RWPE1 (cell line): ENCODE measurements around the gene EPB41L2.

Experiments
- CTCF ChIA-PET: fragments of 350-600 bp; sonication (Branson Sonifier 250); formaldehyde crosslinking; extraction: SDS; loops from one replicate; lab custom pipeline; 2021; lab: Yijun Ruan, JAX
- POLR2A ChIA-PET: fragments of 400-600 bp; formaldehyde crosslinking; extraction: SDS; loops from one replicate; lab custom pipeline; 2020; ENCODE audit warnings: antibody characterized with exemption; ENCODE audit not compliant: low non-redundant PET; lab: Yijun Ruan, JAX
- DNase-seq: peaks from one replicate; pipeline ENCODE4 v3.0.0; 2012; ENCODE audit warnings: low spot score
- H3K27ac ChIP-seq: fragments of 450-650 bp; 2 replicates; pipeline ENCODE4 v1.5.1; 2017
- TF ChIP-seq, protein P1 (sequence below): fragments of 450-650 bp; conservative IDR thresholded peaks from 2 replicates; pipeline ENCODE4 v1.5.1; 2017; ENCODE audit warnings: low read depth, mild to moderate bottlenecking

EPB41L2 gene

DNA sequence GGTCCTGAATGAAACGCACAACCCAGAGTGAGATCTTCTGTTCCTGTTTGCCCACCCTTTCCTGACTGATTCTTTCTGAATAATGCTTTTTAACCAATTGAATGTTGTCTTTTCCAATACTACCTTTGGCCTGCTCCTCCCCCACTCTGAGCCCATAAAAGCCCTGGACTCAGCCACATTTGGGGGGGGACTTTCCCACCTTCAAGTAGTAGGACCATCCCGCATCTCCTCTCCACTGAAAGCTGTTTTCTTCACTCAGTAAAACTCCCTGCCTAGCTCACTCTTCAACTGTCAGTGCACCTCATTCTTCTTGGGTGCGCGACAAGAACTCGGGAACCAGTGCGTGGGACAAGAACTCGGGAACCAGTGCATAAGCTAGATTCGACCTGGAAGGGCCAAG is 77.9 kb downstream of the EPB41L2 start:
- DNase-seq = no peak
- no peak overlapping the region for H3K27ac ChIP-seq
- TF ChIP-seq, protein P1, sequence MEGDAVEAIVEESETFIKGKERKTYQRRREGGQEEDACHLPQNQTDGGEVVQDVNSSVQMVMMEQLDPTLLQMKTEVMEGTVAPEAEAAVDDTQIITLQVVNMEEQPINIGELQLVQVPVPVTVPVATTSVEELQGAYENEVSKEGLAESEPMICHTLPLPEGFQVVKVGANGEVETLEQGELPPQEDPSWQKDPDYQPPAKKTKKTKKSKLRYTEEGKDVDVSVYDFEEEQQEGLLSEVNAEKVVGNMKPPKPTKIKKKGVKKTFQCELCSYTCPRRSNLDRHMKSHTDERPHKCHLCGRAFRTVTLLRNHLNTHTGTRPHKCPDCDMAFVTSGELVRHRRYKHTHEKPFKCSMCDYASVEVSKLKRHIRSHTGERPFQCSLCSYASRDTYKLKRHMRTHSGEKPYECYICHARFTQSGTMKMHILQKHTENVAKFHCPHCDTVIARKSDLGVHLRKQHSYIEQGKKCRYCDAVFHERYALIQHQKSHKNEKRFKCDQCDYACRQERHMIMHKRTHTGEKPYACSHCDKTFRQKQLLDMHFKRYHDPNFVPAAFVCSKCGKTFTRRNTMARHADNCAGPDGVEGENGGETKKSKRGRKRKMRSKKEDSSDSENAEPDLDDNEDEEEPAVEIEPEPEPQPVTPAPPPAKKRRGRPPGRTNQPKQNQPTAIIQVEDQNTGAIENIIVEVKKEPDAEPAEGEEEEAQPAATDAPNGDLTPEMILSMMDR = no peak
- POLR2A ChIA-PET = no interaction called here
- CTCF ChIA-PET = no interaction called here

- TF ChIP-seq, protein P1 = no peak
- POLR2A ChIA-PET = no interaction called here
- DNase-seq = no peak
- H3K27ac ChIP-seq = no peak overlapping the region
- CTCF ChIA-PET = no interaction called here
These were observed 80.0 kb downstream of the EPB41L2 start for GRCh38 chr6:130982941-130983456.

DNA sequence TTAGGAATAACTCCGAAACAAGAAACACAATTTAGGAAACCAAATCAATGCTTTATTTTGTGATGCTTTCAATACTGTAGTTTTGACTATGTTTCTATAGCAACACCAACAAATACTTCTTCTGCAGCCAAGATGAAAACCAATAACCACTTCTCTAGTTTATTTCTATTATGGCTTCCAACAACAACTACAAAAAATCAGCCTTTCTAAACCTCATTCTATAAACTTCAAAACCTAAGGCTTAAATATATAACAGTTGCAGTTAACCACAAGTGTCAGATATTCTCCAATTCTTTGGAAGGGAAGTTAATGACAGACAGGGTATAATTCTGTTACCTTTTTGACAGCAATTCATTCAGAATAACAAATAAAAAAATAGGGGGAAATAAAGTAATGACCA is 80.9 kb downstream of the EPB41L2 start:
- no peak for DNase-seq
- CTCF ChIA-PET = interaction anchor here (0.8 kb wide), 1 partner anchor 10 kb away, joined by 5 read pairs; no protein-coding TSS in a partner anchor
- H3K27ac ChIP-seq = no peak overlapping the region
- POLR2A ChIA-PET = no interaction called here
- TF ChIP-seq, protein P1 = no peak

DNA sequence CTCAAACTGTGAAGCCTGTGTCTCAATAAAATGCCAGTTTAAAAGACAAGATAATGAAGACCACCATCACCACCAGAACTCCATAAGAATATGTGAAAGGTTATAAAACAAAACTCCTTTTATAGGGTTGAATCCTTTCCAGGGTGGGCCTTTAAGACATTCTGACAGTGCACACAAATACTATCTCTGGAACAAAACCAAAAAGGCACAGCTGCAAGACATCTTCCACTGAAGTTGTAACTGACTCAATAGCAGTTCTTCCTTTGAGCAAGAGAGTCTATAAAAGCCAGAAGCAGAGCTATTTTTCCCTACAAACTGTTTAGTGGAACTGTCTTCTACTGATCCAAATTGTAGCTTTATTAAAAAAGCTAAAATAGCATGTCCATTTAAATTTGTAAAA is 81.6 kb downstream of the EPB41L2 start:
- no peak overlapping the region for H3K27ac ChIP-seq
- ChIA-PET POLR2A (no interaction called here), CTCF (interaction anchor here (0.8 kb wide), 1 partner anchor 9 kb away, joined by 5 read pairs; no protein-coding TSS in a partner anchor)
- no peak for DNase-seq
- TF ChIP-seq, protein P1 = no peak

- TF ChIP-seq, protein P1 = no peak
- POLR2A ChIA-PET = no interaction called here
- CTCF ChIA-PET = no interaction called here
- no peak for DNase-seq
- H3K27ac ChIP-seq = no peak overlapping the region
These were observed 82.6 kb downstream of the EPB41L2 start for GRCh38 chr6:130980310-130981032.

- CTCF ChIA-PET = interaction anchor here (0.6 kb wide), 1 partner anchor 80 kb away, joined by 5 read pairs; no protein-coding TSS in a partner anchor
- TF ChIP-seq, protein P1 = no peak
- no peak for DNase-seq
- no peak overlapping the region for H3K27ac ChIP-seq
- POLR2A ChIA-PET = no interaction called here
These were observed 84.2 kb downstream of the EPB41L2 start for GRCh38 chr6:130978660-130979396.
